Fibroblast of lung (primary cell): Measurements from ENCODE around the gene MCM3AP.

Experiments
- CTCF ChIP-seq, 2 donors: IDR thresholded peaks in 1 of 2; conservative IDR thresholded peaks in 1 of 2; 1 replicate in 1 of 2; 2 replicates in 1 of 2; pipeline ENCODE4 v1.5.1; 2011 to 2012; ENCODE audit warnings: low read length in 2 of 2, control low read depth in 1 of 2, inconsistent platforms in 1 of 2, low read depth in 1 of 2, mild to moderate bottlenecking in 1 of 2
- EZH2 ChIP-seq: IDR thresholded peaks from 2 replicates; pipeline ENCODE4 v1.5.1; 2012; ENCODE audit warnings: low read length, control low read depth, mild to moderate bottlenecking; ENCODE audit errors: missing control alignments

- TF ChIP-seq CTCF (conservative IDR thresholded peaks at IDR 0.05 in 1 of 2, IDR thresholded peaks at IDR 0.05 in 1 of 2; ENCODE audit: low read depth in 1 of 2, low read length in 2 of 2) (no peak), EZH2 (no peak)
Observed at GRCh38 chr21:46284077-46284644, 1.2 kb downstream of the MCM3AP start.
